Progenitor cell of endocrine pancreas (in vitro differentiated cells): ENCODE results near the gene GNRHR. TPM values are rescaled to one million over a fixed set of nuclear protein-coding genes. Genes with fewer than 3 reads are reported as not detected.

Experiments used
- DNase-seq: peaks from one replicate; pipeline ENCODE4 v3.0.0; 2021; ENCODE audit warnings: low spot score; ENCODE audit not compliant: unreplicated experiment
- H3K27ac Mint-ChIP-seq: 2 replicates; pipeline ENCODE4 v1.8.0; 2021; ENCODE audit warnings: mild to moderate bottlenecking, moderate library complexity, mixed read lengths
- H3K27me3 Mint-ChIP-seq: 2 replicates; pipeline ENCODE4 v1.8.0; 2021; ENCODE audit warnings: mixed read lengths
- H3K36me3 Mint-ChIP-seq: 2 replicates; pipeline ENCODE4 v1.8.0; 2022; ENCODE audit warnings: mixed read lengths; ENCODE audit not compliant: insufficient read depth
- H3K4me1 Mint-ChIP-seq: 2 replicates; pipeline ENCODE4 v1.8.0; 2021; ENCODE audit warnings: low read depth, mixed read lengths
- H3K4me3 Mint-ChIP-seq: 2 replicates; pipeline ENCODE4 v1.8.0; 2021; ENCODE audit warnings: low read depth, mild to moderate bottlenecking, moderate library complexity, mixed read lengths
- H3K9me3 Mint-ChIP-seq: 2 replicates; pipeline ENCODE4 v1.8.0; 2021; ENCODE audit warnings: low read depth, mixed read lengths
- long read RNA-seq: library from polyadenylated mRNA; unstranded; transcript quantifications from one replicate; pipeline ENCODE4 v2.0.0, GENCODE V29; 2020
- total RNA-seq: library from RNA; stranded (reverse); gene quantifications from 2 replicates; pipeline ENCODE4 v1.2.1, GENCODE V29; 2021
- TF ChIP-seq, protein P1 (sequence below): fragments of 200-600 bp; sonication (generic); IDR thresholded peaks from one replicate; pipeline ENCODE4 v1.5.0; 2021; ENCODE audit warnings: antibody characterized with exemption, mild to moderate bottlenecking; ENCODE audit not compliant: unreplicated experiment

The GNRHR gene, protein sequence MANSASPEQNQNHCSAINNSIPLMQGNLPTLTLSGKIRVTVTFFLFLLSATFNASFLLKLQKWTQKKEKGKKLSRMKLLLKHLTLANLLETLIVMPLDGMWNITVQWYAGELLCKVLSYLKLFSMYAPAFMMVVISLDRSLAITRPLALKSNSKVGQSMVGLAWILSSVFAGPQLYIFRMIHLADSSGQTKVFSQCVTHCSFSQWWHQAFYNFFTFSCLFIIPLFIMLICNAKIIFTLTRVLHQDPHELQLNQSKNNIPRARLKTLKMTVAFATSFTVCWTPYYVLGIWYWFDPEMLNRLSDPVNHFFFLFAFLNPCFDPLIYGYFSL
- not detected in 2 replicates for total RNA-seq
- long read RNA-seq, partial matches to known transcripts: 0 of 1 reads
- long read RNA-seq, other reads (novel, unspliced or antisense): 1 of 1 reads

GRCh38 chr4:67754288-67754687 is at the start of gene GNRHR:
TSS of gene GNRHR (minus strand) at chr4:67754388. CDS start at chr4:67754335, 53 bp downstream.
- no peak within 1 kb of the TSS for H3K4me3 Mint-ChIP-seq
- H3K36me3 Mint-ChIP-seq: no peaks in the 10 kb centered on the region
- no peak for DNase-seq
- no peaks in the 10 kb centered on the region for H3K9me3 Mint-ChIP-seq
- no peak within 1 kb of the TSS for H3K27ac Mint-ChIP-seq
- H3K27me3 Mint-ChIP-seq: no peaks in the 10 kb centered on the region
- H3K4me1 Mint-ChIP-seq: peaks cover 11% of the 10 kb centered on the region
- TF ChIP-seq, protein P1, sequence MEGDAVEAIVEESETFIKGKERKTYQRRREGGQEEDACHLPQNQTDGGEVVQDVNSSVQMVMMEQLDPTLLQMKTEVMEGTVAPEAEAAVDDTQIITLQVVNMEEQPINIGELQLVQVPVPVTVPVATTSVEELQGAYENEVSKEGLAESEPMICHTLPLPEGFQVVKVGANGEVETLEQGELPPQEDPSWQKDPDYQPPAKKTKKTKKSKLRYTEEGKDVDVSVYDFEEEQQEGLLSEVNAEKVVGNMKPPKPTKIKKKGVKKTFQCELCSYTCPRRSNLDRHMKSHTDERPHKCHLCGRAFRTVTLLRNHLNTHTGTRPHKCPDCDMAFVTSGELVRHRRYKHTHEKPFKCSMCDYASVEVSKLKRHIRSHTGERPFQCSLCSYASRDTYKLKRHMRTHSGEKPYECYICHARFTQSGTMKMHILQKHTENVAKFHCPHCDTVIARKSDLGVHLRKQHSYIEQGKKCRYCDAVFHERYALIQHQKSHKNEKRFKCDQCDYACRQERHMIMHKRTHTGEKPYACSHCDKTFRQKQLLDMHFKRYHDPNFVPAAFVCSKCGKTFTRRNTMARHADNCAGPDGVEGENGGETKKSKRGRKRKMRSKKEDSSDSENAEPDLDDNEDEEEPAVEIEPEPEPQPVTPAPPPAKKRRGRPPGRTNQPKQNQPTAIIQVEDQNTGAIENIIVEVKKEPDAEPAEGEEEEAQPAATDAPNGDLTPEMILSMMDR: no peak

- Mint-ChIP-seq H3K9me3 (no peaks in the 10 kb centered on the region), H3K36me3 (no peaks in the 10 kb centered on the region), H3K4me3 (no peak overlapping the region), H3K27ac (no peak overlapping the region), H3K4me1 (peaks cover 2% of the 10 kb centered on the region), H3K27me3 (no peaks in the 10 kb centered on the region)
- TF ChIP-seq, protein P1: no peak
- no peak for DNase-seq
Measured at GRCh38 chr4:67796810-67797209, 42.6 kb upstream of the GNRHR start.

- Mint-ChIP-seq H3K4me3 (no peak overlapping the region), H3K4me1 (no peaks in the 10 kb centered on the region), H3K27me3 (no peaks in the 10 kb centered on the region), H3K27ac (no peak overlapping the region), H3K9me3 (peaks cover 3% of the 10 kb centered on the region), H3K36me3 (no peaks in the 10 kb centered on the region)
- TF ChIP-seq, protein P1: no peak
- DNase-seq: no peak
Measured at GRCh38 chr4:67790721-67791120, 36.5 kb upstream of the GNRHR start.

GRCh38 chr4:67787311-67787710 is 33.1 kb upstream of the GNRHR start:
- H3K4me1 Mint-ChIP-seq: peaks cover 2% of the 10 kb centered on the region
- no peaks in the 10 kb centered on the region for H3K27me3 Mint-ChIP-seq
- no peak overlapping the region for H3K27ac Mint-ChIP-seq
- no peak for DNase-seq
- no peaks in the 10 kb centered on the region for H3K36me3 Mint-ChIP-seq
- no peak overlapping the region for H3K4me3 Mint-ChIP-seq
- TF ChIP-seq, protein P1: no peak
- H3K9me3 Mint-ChIP-seq: peaks cover 3% of the 10 kb centered on the region

DNA sequence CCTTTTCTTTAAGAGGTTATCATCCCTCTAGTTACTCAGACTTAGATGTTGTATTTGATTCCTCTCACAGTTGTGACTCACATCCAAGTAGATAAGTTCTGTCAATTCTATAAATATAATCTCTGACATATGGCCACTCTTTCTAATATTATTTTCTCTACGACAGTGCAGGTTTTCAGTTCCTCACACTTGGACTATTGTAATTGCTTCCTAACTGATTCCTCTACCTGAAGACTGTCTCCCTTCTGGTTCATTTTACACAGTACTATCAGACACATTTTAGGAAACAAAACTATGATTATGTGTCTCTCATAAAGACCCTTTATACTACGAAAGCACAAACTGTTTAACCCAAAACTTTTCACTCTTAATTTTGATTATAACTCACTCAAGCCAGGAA is 31.3 kb upstream of the GNRHR start:
- Mint-ChIP-seq H3K4me3 (no peak overlapping the region), H3K4me1 (peaks cover 2% of the 10 kb centered on the region), H3K27ac (no peak overlapping the region), H3K27me3 (no peaks in the 10 kb centered on the region), H3K36me3 (no peaks in the 10 kb centered on the region), H3K9me3 (no peaks in the 10 kb centered on the region)
- TF ChIP-seq, protein P1: no peak
- no peak for DNase-seq
